NCI-H2107 treated with DMSO at 0.1 percent for 48 hours (cell line): ENCODE results near the gene PPHLN1.
A peak's percentile ranks its signal among the peaks of the same experiment; 100 is the strongest.

ENCODE experiments used
- DNase-seq: peaks from one replicate; lab custom pipeline; 2025; ENCODE audit not compliant: unreplicated experiment; lab: John Stamatoyannopoulos, UW

Gene PPHLN1

DNA sequence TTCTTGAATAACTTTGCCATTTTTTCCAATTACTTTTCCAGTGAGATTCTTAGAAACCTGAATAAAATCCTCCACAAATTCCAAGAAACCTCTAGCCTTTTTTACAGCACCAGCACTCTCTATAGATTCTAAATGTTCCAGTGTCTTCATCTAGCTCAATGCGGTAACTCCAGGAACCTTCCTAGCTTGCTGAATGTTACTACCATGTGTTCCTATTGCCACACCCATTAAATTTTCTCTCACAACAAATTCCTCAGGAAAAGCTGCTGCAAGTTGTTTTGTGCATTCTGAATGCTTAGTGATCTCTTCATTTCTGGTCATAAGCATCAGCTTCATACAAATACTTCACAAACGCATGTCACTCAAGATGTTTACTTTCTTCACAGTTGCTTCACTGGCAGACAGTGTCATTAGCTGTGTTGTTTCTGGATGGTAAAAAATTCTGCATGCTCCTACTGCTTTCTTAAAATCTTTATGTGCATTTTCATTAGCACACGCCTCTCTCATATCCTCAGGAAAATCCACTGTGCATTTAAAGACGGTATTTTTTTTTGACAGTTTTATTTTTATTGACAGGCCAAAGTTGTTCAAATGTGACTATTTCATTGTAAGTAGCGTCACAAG, 106.7 kb downstream of the PPHLN1 start:
- DNase-seq, result no peak

DNA sequence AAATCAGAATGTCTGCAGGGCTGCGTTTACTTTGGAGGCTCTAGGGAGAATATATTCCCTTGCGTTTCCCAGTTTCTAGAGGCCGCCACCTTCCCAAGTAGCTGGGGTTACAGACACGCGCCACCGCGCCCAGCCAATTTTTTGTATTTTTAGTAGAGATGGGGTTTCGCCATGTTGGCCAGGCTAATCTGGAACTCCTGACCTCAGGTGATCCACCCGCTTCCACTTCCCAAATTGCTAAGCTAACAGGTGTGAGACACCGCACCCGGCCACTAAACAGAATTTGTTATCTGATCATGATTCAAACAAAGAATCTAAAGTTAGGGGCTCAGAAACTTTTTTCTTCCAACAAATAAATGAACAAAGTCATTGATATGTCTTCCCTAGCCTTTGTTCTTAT, 114.6 kb downstream of the PPHLN1 start:
- DNase-seq, result no peak

DNA sequence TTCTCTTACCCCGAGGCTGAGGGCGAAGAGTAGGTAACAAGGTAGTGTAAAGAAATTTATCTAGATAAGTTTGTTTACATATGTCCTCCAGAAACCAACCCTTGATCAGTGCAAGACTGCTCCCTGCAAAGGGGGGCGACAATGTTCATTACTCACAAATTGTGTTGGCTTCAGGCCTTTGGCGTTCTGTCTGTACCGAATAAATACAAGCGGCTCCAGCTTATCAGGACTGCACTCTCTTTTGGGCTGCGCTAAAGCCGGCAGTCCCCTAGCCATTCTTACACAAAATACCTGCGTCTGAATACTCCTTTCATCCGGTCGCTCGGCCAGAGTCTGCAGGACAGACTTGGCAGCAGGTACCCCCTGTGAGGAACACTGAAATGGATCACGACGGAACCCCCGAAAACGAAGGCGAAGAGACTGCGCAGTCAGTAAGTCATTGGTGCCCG, 116.4 kb downstream of the PPHLN1 start:
- no peak for DNase-seq

DNA sequence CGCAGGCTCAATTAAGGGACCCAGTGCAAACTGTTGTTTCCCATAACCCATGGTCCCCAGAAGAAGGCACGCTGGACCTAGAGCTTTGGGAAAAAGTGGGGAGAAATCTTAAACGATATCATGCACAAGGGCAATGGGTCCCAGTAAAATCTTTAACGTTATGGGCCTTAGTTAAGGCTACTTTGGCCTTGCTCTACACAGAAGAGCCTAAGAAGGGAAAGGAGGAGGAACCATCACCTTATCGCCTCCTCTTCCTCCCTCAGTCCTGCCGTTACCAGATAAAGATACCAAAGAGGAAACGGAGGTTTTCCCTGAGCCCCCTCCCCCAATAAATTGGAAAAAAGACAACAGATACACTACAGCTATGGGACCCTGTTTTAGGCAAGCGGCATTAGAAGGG, 116.9 kb downstream of the PPHLN1 start:
- DNase-seq, result no peak

DNA sequence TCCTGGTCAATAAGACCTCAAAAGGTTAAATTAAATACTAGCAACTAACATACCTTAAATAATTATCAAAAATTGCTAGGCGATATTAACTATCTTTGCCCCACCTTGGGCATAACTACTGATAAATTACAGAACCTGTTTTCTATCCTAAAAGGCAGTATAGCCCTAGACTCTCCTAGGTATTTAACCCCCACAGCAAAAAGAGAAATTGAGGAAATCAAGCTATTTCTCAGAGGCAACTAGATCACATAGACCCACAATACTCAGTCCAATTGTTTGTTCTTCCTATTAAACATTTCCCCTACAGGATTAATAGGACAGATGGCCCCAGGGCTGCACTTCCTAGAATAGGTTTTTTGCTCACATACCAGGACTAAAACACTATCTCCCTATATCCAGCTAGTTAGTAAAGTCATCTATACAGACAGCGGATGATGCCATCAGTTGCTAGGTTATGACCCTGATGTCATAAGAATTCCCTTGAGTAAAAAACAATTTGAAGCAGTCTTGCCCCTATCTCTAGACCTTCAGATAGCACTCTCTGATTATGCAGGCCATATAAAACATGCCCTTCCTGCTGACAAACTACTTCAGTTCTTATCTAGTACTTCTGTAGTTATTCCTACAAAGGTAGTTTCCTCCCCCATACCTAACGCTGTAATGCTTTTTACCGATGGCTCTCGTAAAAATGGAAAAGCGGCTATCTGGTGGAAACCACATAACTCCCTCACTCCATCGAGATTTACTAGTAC, 118.4 kb downstream of the PPHLN1 start:
- DNase-seq, result no peak

DNA sequence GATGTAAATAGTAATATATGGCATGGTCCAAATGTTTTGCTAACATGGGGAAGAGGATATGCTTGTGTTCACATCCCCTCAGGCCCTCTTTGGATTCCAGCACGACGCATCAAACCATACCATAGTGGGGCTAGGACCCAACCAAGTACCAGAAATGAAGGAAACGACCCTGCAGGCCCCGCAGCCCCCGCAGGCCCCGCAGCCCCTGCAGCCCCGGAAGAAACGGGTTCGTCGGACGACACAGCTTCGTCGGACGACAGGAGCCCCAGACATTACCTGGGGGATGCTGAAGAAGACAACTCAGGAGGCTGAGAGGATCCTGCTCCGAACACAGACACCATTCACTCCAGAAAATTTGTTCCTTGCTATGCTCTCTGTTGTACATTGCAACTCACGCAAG, 119.9 kb downstream of the PPHLN1 start:
- DNase-seq, result no peak

DNA sequence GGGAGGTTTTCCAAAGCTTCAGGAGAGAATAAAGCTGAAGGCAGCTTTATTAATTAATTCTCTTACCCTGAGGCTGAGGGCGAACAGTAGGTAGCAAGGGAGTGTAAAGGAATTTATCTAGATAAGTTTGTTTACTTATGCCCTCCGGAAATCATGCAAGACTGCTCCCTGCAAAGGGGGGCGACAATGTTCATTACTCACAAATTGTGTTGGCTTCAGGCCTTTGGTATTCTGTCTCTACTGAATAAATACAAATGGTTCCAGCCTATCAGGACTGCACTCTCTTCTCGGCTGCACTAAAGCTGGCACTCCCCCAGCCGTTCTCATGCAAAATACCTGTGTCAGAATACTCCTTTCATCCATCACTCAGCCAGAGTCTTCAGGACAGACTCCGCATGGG, 120.8 kb downstream of the PPHLN1 start:
- DNase-seq, result no peak

DNA sequence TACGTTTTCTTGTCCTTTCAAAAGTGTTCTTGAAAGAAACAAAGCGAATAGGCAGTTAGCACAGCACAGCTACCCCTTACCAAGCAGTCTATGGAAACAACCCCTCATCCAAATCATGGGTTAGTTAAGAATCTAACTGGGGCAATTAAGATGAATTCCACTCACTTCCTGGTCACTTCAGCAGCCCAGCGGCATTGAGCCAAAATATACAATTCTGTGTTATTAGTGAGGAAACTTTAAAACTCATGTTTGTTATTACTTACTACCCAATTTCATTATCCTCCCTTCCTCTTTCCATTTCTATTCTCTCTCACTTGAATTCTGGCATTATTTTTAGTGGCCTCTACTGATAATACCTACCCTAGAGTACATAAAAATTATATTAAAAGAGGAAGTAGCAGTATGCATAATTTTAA, 121.4 kb downstream of the PPHLN1 start:
- DNase-seq, result no peak

DNA sequence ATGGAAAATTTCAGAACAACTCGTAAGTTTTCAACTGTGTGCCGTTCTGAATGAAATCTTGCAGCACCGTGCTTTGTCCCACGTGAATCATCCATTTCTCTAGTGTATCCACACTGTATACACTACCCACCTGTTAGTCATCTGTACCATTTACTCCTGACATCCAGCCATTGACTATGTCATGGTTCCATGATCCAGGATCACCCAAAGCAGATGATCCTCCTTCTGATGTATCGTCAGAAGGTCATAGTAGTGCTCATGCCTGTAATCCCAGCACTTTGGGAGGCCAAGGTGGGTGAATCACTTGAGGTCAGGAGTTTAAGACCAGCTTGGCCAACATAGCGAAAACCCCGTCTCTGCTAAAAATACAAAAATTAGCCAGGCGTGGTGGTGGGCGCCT, 122.9 kb downstream of the PPHLN1 start:
- no peak for DNase-seq

DNA sequence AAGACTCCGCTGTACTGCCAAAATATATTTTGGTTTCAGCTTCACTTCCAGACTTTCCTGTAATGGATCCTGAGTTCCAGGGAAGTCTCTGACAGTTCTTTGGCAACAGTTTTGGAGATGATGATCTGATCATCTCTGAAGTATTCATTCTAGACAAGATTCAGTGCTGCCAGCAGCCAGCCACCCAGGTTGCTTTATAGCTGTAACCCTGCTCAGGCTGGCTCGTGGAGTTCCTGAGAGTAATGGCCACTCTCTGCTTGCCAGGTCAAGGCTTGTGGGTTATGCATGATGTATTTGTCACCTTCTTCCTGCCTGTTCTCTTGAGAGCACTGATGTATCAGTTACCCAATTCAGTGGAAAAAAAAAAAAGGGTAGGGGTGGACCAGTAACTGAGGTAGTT, 124.3 kb downstream of the PPHLN1 start:
- no peak for DNase-seq

DNA sequence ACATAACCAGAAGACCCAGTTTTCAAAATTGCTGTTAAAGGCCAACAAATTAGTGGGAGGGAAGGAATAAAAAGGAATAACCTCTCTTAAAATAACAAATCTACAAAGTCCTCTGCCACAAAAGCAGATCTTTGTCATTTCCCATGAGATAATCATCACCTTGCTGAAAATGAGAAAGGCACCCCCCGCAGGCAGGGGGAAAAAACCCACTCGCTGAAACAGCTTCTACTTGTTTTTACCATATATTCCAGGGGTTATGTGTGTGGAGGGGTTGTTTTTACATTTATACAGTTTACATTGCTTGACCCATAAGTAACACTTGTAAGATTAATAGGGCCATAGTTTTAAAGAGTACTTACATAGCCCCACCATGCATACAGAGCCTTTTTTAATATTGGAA, 132.6 kb downstream of the PPHLN1 start:
- DNase-seq, result no peak

DNA sequence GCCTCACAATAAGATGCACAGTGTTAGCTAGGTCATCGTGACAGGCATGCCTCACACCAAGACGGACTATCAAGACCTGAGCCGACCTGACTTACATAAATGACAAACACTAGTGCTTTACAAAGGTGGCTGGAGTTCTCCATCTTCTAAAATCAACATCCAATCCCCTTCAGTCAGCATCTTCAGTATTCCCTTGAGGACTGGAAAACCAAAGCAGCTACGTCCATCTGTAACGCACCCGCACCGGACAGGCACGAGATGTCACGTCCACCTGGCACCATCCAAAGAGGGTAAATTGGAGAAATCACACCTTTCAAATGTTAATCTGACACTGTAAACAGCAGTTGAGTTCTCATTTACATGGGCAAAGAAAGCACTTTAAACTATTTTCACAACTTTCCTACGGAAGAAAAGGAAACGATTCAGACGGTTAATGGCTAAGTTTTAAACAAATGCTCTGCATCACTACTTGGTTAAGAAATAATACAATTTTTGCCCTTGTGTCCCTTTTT, 133.4 kb downstream of the PPHLN1 start:
- no peak for DNase-seq

DNA sequence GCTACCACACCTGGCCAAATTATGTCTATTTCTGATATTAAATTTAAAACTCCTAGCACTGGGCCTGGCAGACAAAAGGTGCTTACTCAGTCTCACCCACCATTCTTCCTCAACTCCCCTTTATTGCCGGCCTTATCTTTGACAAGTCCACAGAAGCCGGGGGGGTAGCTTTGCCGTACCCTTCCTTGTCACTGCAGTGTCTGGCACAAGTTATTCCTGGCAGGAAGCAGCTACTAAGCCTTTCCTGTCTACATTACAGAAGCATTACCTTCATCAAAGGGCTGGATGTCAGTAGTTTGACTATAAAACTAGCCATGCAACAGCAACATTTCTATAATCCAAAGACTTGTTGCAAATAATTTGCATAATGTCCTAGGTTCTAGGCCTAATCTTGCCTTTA, 136.5 kb downstream of the PPHLN1 start:
- DNase-seq, result no peak

DNA sequence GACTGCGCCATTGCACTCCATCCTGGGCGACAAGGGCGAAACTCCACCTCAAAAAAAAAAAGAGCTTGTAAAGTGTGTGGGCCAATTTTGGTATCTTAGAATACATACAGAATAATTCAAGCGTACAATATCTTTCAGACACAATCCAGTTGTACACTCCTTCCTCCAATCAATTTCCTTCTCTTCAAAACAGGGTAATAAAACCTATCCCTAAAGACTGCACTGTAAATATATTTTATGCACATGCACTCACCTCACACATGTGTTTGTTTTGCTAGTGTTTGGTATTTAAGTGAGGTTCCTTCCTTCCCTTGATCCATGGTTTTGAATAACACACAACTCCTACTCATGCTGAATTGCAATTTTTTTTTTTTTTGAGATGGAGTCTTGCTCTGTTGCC, 137.7 kb downstream of the PPHLN1 start:
- no peak for DNase-seq

DNA sequence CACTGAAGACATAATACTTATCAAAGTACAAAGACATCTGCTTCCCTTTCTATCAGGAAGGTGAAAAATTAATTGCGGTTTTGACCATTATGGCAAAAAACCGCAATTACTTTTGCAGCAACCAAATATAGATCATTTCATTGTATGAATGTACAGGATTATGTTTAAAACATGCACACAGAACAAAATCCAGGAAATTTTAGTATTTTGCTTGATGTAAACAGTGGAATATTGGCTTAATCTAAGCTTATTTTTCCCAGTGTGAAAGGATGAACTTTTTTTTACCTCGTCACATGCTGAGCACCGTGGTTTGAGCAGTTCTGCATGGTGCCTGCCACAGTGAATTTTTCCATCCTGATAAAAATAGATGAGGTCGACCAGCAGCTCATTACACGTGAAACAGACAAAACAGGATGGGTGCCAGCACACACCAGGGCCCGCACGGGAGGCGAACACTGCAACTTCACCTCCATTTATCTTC, 142.4 kb downstream of the PPHLN1 start:
- no peak for DNase-seq

DNA sequence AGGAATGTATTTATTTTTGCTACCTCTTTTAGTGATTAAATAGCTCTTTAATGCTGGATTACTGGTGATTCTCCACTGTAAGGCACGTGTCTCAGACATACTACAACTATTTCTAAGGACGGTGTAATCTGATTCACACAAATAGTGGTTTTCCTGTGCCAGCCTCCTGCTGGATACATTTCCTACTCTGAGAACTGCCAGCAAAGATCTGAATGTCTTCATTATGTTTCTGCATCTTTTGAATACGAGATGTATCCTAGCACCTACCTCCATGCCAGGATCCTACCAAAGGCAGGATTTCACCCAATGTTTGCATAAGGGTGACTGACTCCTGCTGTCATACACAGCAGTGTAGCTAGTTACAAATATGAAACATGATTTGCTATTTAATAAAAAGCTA, 143.0 kb downstream of the PPHLN1 start:
- DNase-seq, result peak; percentile 28

DNA sequence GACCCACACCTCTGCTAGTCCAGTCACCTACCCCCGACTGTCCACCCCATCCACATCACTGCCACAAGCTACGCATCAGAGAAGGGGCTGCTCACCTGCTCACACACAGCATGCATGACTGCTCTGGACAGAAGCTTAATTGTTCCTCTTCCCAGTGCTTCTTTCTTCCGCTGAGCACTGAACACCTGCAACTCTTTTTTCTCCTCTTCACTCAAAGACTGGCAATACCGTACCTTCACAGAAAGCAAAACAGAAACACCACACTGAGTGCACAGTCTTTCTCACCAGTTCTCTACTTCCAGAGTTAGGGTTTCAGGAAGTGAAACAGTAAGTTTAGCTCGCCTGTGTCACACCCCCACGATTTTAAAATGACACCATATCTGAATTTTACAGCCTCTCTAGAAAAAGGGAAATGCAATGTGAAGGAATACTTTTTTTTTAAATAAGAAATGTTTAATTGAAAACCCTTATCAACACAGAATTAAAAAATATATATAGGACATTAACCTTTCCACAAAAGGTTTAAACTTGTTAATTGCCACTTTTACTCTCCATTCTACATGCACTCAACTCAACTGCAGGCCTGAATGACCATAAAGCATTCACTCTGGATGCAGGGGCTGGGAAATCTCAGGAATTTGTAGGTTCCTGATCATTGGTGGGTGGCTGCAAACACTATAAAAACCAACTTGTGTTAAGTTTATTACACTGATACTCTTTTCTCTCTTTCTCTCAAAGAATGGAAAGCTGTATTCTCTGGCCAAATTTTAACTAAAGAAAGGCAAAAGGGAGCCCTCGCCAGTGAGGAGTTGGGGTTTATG, 143.6 kb downstream of the PPHLN1 start:
- DNase-seq, result peak; percentile 80

DNA sequence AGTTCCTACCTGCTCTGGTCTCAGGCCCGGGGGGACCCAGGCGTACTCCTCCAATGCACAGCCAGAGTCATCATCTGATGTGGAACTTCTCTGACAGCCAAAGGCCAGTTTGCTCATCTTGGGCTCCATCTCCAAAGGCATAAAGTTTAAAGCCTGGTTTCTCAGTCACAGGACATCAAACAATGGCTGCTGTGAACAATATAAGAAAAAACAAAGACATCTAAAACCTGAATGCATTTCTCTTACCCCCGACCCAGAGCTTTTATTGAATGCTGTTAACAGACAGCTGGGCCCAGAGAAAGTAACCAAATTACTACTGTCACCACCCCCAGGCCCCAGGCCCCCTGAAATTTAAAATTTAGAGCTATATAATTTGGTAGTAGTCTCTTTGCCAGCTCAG, 146.4 kb downstream of the PPHLN1 start:
- DNase-seq, result no peak

DNA sequence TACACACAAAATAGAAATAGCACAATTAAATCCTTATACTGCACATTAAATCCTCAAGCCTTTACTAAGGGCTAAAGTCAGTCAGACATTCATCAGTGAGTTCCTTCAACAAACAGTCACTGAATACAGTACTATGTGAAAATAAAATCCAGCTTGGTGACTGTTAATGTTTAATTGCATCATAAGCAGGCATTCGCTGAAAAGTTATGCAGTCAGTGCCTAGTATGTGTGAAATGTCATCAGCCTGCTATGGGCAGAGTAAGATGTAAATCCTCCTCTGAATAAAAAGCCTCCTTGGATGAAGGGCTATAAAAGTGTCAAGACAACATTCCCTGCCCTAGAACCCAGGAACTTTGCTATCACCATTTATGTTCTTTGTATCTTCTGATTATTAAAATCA, 147.2 kb downstream of the PPHLN1 start:
- no peak for DNase-seq

DNA sequence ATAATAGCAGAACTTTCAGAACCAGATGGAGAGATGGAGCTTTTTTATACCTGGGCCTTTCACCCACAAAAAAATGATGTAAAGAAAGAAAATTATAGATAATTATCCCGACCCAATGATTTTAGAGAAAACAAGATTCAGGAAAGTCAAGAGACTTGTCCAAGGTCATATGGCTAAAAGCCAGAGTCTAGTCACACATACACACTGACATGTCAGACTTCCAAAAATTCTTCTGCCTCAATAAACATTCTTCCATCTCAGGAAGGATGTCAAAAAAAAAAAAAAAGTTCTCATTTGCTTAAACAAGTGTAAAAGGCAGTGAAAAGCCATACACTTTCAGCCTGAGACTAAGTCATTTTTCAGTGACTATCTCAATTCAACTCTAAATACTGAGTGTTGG, 147.6 kb downstream of the PPHLN1 start:
- DNase-seq, result no peak

DNA sequence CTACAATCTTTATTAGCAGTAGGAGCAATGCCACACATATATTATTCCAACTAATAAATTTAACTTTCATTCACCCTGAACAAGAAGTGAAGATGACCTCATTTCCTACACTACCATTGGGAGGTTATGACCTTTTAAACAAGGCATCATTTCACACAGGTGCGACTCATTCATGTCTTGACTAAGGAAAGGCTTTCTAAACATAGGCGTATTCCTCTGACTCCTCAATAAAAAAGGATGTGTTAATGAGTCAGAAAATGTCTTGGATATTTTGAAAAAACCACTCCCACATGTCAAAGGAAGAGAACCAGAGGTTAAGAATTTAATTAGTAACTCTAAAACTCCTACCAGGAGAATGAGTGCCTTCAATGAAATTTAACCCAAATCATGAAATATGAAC, 148.4 kb downstream of the PPHLN1 start:
- DNase-seq, result no peak

DNA sequence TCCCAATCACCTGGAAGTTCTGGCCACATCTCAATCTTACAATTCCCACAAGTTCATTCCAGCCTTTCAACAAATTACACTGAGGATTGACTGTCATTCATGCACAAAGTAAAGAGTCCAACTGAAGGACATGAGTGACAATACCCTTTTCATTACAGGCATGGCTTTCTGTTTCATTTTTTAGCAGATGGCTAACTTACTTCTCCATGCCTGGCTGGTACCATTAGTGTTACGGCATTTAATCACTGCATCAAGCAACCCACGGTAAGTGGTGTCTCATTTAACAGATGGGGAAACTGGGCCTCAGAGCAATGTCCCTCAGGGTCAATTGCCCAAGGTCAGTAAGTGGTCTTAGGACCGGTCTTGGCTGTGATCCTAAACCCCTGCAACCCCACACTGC, 149.1 kb downstream of the PPHLN1 start:
- no peak for DNase-seq
